Glutamatergic neuron (in vitro differentiated cells): Measurements from ENCODE around the gene IRF5. TPM values are rescaled to one million over a fixed set of nuclear protein-coding genes. Genes with fewer than 3 reads are reported as not detected.

ENCODE experiments used
- DNase-seq: peaks from one replicate; pipeline ENCODE4 v3.0.0; 2022
- H3K27ac Mint-ChIP-seq: one replicate; pipeline ENCODE4 v1.8.0; 2020; ENCODE audit warnings: mild to moderate bottlenecking, mixed read lengths, inconsistent platforms; ENCODE audit not compliant: unreplicated experiment
- H3K27me3 Mint-ChIP-seq: one replicate; pipeline ENCODE4 v1.8.0; 2020; ENCODE audit warnings: mild to moderate bottlenecking, moderate library complexity, mixed read lengths, inconsistent platforms; ENCODE audit not compliant: unreplicated experiment
- H3K36me3 Mint-ChIP-seq: one replicate; pipeline ENCODE4 v1.8.0; 2020; ENCODE audit warnings: mild to moderate bottlenecking, mixed read lengths, inconsistent platforms; ENCODE audit not compliant: unreplicated experiment
- H3K4me1 Mint-ChIP-seq: one replicate; pipeline ENCODE4 v1.8.0; 2020; ENCODE audit warnings: mild to moderate bottlenecking, low read depth, mixed read lengths, inconsistent platforms; ENCODE audit not compliant: unreplicated experiment
- H3K4me3 Mint-ChIP-seq: one replicate; pipeline ENCODE4 v1.8.0; 2020; ENCODE audit warnings: mild to moderate bottlenecking, mixed read lengths, inconsistent platforms; ENCODE audit not compliant: unreplicated experiment
- H3K9me3 Mint-ChIP-seq: one replicate; pipeline ENCODE4 v1.8.0; 2020; ENCODE audit warnings: mild to moderate bottlenecking, moderate library complexity, mixed read lengths, inconsistent platforms; ENCODE audit not compliant: unreplicated experiment
- CTCF ChIP-seq: fragments of 200-600 bp; sonication (generic); IDR thresholded peaks from one replicate; pipeline ENCODE4 v1.5.0; 2021; ENCODE audit not compliant: partially characterized antibody, unreplicated experiment
- total RNA-seq: library from RNA; stranded (reverse); fragmentation: NEBNext Ultra II Directional; extraction: Animal tissue kit (Norgen Biotek cat#: 25700); gene quantifications from one replicate; pipeline ENCODE4 v1.2.1, GENCODE V29; 2021; ENCODE audit not compliant: unreplicated experiment

IRF5 gene
- total RNA-seq, 1 donor from 2014 or later, result not detected

- no peak overlapping the region for H3K27ac Mint-ChIP-seq
- H3K27me3 Mint-ChIP-seq, result peaks cover 2% of the 10 kb centered on the region
- H3K9me3 Mint-ChIP-seq, result peaks cover 6% of the 10 kb centered on the region
- no peak for DNase-seq
- no peaks in the 10 kb centered on the region for H3K4me1 Mint-ChIP-seq
- no peak overlapping the region for H3K4me3 Mint-ChIP-seq
- TF ChIP-seq CTCF, result no peak
- peaks cover 10% of the 10 kb centered on the region for H3K36me3 Mint-ChIP-seq
Measured at GRCh38 chr7:128893251-128894100, 44.3 kb upstream of the IRF5 start.

GRCh38 chr7:128894101-128894440, 43.7 kb upstream of the IRF5 start:
- H3K9me3 Mint-ChIP-seq, result peaks cover 6% of the 10 kb centered on the region
- DNase-seq, result no peak
- no peak for TF ChIP-seq CTCF
- H3K4me3 Mint-ChIP-seq, result no peak overlapping the region
- H3K27me3 Mint-ChIP-seq, result peaks cover 2% of the 10 kb centered on the region
- H3K4me1 Mint-ChIP-seq, result no peaks in the 10 kb centered on the region
- no peak overlapping the region for H3K27ac Mint-ChIP-seq
- peaks cover 11% of the 10 kb centered on the region for H3K36me3 Mint-ChIP-seq

- no peaks in the 10 kb centered on the region for H3K4me1 Mint-ChIP-seq
- peaks cover 11% of the 10 kb centered on the region for H3K36me3 Mint-ChIP-seq
- DNase-seq, result no peak
- TF ChIP-seq CTCF, result no peak
- peaks cover 2% of the 10 kb centered on the region for H3K27me3 Mint-ChIP-seq
- H3K4me3 Mint-ChIP-seq, result no peak overlapping the region
- H3K27ac Mint-ChIP-seq, result no peak overlapping the region
- H3K9me3 Mint-ChIP-seq, result peaks cover 5% of the 10 kb centered on the region
Measured at GRCh38 chr7:128895320-128895719, 42.4 kb upstream of the IRF5 start.

- no peak overlapping the region for H3K27ac Mint-ChIP-seq
- no peak overlapping the region for H3K4me3 Mint-ChIP-seq
Measured at GRCh38 chr7:128899392-128899791, 38.3 kb upstream of the IRF5 start.

More at GRCh38 chr7:128899392-128899791, 38.3 kb upstream of the IRF5 start:
- H3K4me1 Mint-ChIP-seq, result no peaks in the 10 kb centered on the region
- peaks cover 7% of the 10 kb centered on the region for H3K27me3 Mint-ChIP-seq
- no peak for DNase-seq
- peaks cover 6% of the 10 kb centered on the region for H3K9me3 Mint-ChIP-seq
- H3K36me3 Mint-ChIP-seq, result peaks cover 11% of the 10 kb centered on the region
- no peak for TF ChIP-seq CTCF
